Kidney (tissue), 14 donors: Measurements from ENCODE around the gene MXI1. TPM values are rescaled to one million over a fixed set of nuclear protein-coding genes. Genes with fewer than 3 reads are reported as not detected.

Experiments used
- DNase-seq, 5 donors: peaks; one replicate each; pipeline ENCODE4 v3.0.0-alpha.2; 2013 to 2020
- FAIRE-seq: peaks from 2 replicates; lab custom pipeline; 2012; peaks lifted over from hg19 to GRCh38; lab: Jason Lieb, UNC
- H3K27ac ChIP-seq, 2 donors: one replicate each; pipeline ENCODE4 v1.7.0; 2013; ENCODE audit warnings: low read depth in 2 of 2, low read length in 2 of 2, inconsistent platforms in 1 of 2
- H3K27me3 ChIP-seq: one replicate; pipeline ENCODE4 v1.7.1; 2013; ENCODE audit warnings: low read length, inconsistent platforms; ENCODE audit not compliant: control insufficient read depth, insufficient read depth
- H3K36me3 ChIP-seq, 3 donors: one replicate each; pipeline versions ENCODE4 v1.7.0 to v1.7.1; 2013; ENCODE audit warnings: low read length in 3 of 3, control low read depth in 1 of 3, inconsistent platforms in 1 of 3; ENCODE audit not compliant: insufficient read depth in 3 of 3, control insufficient read depth in 2 of 3
- H3K4me1 ChIP-seq, 3 donors: one replicate each; pipeline versions ENCODE4 v1.7.0 to v1.7.1; 2013; ENCODE audit warnings: low read length in 3 of 3, inconsistent platforms in 1 of 3, low read depth in 1 of 3; ENCODE audit not compliant: control insufficient read depth in 2 of 3, insufficient read depth in 2 of 3
- H3K4me3 ChIP-seq, 3 donors: one replicate each; pipeline versions ENCODE4 v1.7.0 to v1.8.1; 2013; ENCODE audit warnings: low read length in 3 of 3, control low read depth in 1 of 3, inconsistent platforms in 1 of 3
- H3K9ac ChIP-seq, 3 donors: one replicate each; pipeline versions ENCODE4 v1.7.0 to v1.7.1; 2013; ENCODE audit warnings: low read length in 3 of 3, control low read depth in 1 of 3, inconsistent platforms in 1 of 3
- H3K9me3 ChIP-seq, 3 donors: one replicate each; pipeline versions ENCODE4 v1.7.0 to v1.7.1; 2013; ENCODE audit warnings: low read length in 3 of 3, control low read depth in 1 of 3, inconsistent platforms in 1 of 3; ENCODE audit not compliant: control insufficient read depth in 2 of 3, insufficient read depth in 1 of 3
- intact Hi-C: fragments of 100-400 bp; cut with DNase I; formaldehyde crosslinking; loops from one replicate; pipeline ENCODE4 v1.11.1; 2022
- polyA plus RNA-seq: library from polyadenylated mRNA; stranded (reverse); fragments of 350-450 nt; fragmentation: Illumina TruSeq; extraction: RNeasy Lipid Tissue Mini Kit (QIAGEN cat#74804); gene quantifications from one replicate; pipeline ENCODE4 v1.2.3, GENCODE V29; 2014; ENCODE audit warnings: low read depth, low replicate concordance; ENCODE audit not compliant: insufficient read depth
- total RNA-seq: library from RNA; stranded (reverse); fragmentation: NEBNext Ultra II Directional; extraction: Animal tissue kit (Norgen Biotek cat#: 25700); gene quantifications from one replicate; pipeline ENCODE4 v1.2.1, GENCODE V29; 2021
- TF ChIP-seq, protein P1 (sequence below): IDR thresholded peaks from 3 replicates; pipeline ENCODE4 v1.5.1; 2012; ENCODE audit warnings: mild to moderate bottlenecking, moderate library complexity, borderline replicate concordance; ENCODE audit not compliant: insufficient read depth; ENCODE audit errors: extremely low read depth
- donor health status: control.
- donor health status: control.
- donor health status: control.
- donor health status: control.
- donor health status: control.
- donor health status: DM: yes; HTN: yes; CAD: no.
- donor health status: Normal renal cell carcinoma (clear cell type).

The MXI1 gene
- total and polyA plus RNA-seq, 2 donors from 2014 or later = 27.6 to 29.0 TPM

DNA sequence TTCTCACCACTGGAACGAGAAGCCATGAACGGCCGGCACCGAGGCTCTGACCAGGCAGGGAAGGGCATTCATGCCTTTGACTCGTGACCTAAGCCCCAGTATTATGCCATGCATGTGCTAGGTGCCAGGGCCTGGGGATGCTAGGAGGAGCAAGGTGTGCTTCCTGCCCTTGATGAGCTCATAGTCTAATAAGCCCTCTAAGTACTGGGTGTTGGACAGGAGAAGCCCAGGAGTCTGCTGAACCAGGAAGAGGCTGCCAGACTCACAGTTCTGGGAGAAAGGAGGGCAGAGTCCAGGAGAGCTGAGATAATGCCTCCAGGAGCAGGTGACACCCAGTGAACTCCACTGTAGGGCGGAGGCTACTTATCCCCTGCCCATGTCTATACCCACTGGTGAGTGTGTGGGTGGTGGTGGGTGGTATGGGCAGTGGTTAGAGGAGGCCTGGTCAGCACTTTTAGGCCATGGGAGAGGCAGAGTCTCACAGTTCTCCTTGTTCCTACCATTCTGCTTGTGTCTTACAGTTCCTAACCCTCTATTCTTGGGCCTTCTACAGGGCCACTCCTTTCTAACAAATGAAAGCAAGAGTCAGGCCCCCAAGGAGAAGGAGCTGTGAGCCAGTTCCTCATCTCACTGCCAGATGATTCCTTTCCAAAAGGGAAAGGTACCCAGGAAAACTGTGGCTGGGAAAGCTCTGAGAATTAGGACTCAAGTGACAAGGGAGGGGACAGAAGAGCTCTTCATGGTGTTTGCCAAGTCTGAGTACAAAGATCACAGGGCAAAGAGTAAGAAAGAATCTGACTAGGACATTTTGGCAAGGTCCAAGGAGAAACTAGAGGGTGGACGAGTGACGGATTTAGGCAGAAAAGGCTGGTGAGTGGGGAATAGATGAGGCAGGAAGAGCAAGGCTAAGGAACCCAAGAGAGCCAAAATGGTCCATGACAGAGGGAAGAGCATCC is 3.6 kb upstream of the MXI1 start:
- intact Hi-C loops = loop anchor here (10.0 kb wide), 1 partner anchor 69 kb away; no protein-coding TSS in a partner anchor
- peak overlapping the region in 1 of 2 donors; percentile 9 for H3K27ac ChIP-seq
- FAIRE-seq = no peak

DNA sequence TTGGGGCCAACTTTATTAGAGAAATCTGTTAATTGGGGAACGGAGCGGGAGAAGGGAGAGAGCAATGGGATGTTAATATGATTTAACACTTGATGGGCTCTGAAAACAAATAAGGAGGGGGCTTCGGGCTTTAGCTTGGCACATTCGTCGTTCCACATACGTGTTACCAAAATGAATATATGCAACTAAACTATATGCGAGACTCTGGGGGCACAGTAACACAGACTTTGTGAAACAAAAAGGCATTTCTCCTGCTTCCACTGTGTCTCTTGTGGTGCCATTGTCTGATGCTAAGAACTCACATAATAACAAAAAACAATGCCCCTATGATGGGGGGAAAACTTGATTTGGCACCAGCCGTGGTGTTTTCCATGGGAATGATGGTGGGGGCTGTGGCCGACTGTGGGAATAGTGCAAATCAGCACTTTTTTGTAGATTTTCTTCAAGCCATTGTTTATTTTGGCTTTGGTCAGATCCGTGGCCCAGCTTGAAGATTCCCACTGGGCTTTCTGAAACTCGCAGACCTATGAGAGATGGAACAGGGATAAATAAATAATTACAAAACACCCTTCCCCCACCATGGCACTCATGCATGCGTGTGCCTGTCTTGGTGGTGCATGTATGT is 2.2 kb upstream of the MXI1 start:
- DNase-seq = no peak
- Histone ChIP-seq H3K9me3 (no peaks in the 10 kb centered on the region), H3K36me3 (no peaks in the 10 kb centered on the region), H3K27ac (no peak overlapping the region), H3K4me3 (no peak overlapping the region), H3K27me3 (no peaks in the 10 kb centered on the region), H3K4me1 (peaks cover 0 to 4% (median 0%) of the 10 kb centered on the region in 3 donors), H3K9ac (no peak overlapping the region)
- intact Hi-C loops = loop anchor here (10.0 kb wide), 1 partner anchor 70 kb away; no protein-coding TSS in a partner anchor
- TF ChIP-seq, protein P1, sequence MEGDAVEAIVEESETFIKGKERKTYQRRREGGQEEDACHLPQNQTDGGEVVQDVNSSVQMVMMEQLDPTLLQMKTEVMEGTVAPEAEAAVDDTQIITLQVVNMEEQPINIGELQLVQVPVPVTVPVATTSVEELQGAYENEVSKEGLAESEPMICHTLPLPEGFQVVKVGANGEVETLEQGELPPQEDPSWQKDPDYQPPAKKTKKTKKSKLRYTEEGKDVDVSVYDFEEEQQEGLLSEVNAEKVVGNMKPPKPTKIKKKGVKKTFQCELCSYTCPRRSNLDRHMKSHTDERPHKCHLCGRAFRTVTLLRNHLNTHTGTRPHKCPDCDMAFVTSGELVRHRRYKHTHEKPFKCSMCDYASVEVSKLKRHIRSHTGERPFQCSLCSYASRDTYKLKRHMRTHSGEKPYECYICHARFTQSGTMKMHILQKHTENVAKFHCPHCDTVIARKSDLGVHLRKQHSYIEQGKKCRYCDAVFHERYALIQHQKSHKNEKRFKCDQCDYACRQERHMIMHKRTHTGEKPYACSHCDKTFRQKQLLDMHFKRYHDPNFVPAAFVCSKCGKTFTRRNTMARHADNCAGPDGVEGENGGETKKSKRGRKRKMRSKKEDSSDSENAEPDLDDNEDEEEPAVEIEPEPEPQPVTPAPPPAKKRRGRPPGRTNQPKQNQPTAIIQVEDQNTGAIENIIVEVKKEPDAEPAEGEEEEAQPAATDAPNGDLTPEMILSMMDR = no peak
- no peak for FAIRE-seq

More for the DNA sequence above, 3.6 kb upstream of the MXI1 start:
- TF ChIP-seq, protein P1 = no peak
- Histone ChIP-seq H3K4me3 (no peak overlapping the region), H3K9me3 (no peaks in the 10 kb centered on the region), H3K4me1 (no peaks in the 10 kb centered on the region), H3K27me3 (no peaks in the 10 kb centered on the region), H3K36me3 (no peaks in the 10 kb centered on the region), H3K9ac (no peak overlapping the region)
- no peak for DNase-seq

DNA sequence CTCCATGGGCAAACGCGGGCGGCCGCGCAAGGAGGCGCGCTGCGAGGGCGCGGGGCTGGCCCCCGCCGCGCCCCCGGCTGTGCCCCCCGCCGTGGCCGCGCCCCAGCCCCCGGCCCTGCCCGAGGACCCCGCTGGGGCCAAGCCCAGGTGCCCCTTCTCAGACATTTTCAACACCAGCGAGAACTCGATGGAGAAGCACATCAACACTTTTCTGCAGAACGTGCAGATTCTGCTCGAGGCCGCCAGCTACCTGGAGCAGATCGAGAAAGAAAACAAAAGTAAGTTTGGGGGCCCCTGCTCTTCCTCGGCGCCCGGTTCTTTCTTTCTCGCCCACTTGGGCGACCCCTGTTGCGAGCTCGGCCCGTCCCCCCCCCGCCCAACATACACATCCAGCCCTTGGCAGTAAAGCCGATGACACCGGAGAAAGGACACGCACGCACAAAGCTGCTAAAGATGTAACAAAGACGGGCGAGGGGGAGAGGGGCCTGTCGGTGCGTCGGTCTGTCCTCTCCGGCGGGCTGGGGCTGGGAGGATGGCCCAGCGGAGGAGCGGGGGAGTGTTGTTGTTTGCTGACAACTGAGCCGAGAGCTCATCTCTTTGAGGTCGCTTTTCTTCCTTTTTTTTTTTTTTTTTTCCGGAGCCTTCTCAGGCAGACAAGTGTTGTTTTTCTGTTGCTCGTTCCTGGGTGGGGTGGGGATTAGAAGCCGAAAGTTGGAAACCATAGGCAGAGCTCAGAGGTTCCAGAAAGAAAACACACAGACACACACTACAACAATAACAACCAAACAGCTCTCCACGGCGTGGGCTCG is 604 bp downstream of the MXI1 start:
- Histone ChIP-seq H3K4me1 (peaks cover 0 to 8% (median 2%) of the 10 kb centered on the region in 3 donors), H3K9ac (peak overlapping the region in 2 of 3 donors; percentile 64 to 83), H3K36me3 (no peaks in the 10 kb centered on the region), H3K27ac (peak overlapping the region in 1 of 2 donors; percentile 40), H3K27me3 (no peaks in the 10 kb centered on the region), H3K4me3 (peak overlapping the region; percentile 71 to 93 (median 78)), H3K9me3 (no peaks in the 10 kb centered on the region)
- intact Hi-C loops = loop anchor here (10.0 kb wide), 1 partner anchor 73 kb away; no protein-coding TSS in a partner anchor
- TF ChIP-seq, protein P1 = no peak
- FAIRE-seq (no peak), DNase-seq (peak in 4 of 5 donors; percentile 77 to 86 (median 82))
